K562 (cell line): ENCODE results near the gene PDIA4. TPM values are rescaled to one million over a fixed set of nuclear protein-coding genes. Genes with fewer than 3 reads are reported as not detected.
A peak's percentile ranks its signal among the peaks of the same experiment; 100 is the strongest.

Experiments used
- C11orf30 ChIP-seq: fragments of 450-650 bp; IDR thresholded peaks from 2 replicates; pipeline ENCODE4 v1.6.1; 2016; ENCODE audit warnings: low read depth, mild to moderate bottlenecking
- ELF1 ChIP-seq: fragments of 200-800 bp; sonication (Bioruptor generic); IDR thresholded peaks from 2 replicates; pipeline ENCODE4 v1.6.1; 2016; ENCODE audit warnings: missing genetic modification characterization, missing compliant biosample characterization
- FOXJ3 ChIP-seq: sonication (generic); formaldehyde crosslinking; IDR thresholded peaks from 2 replicates; pipeline ENCODE4 v1.4.0; 2020; ENCODE audit warnings: mild to moderate bottlenecking, missing genetic modification reagents
- MAZ ChIP-seq, 2 experiments: fragments of 450-650 bp in 1 of 2; sonication (generic) in 1 of 2; formaldehyde crosslinking; IDR thresholded peaks in 1 of 2; conservative IDR thresholded peaks in 1 of 2; 2 replicates each; pipeline versions ENCODE4 v1.4.0 to v1.5.0; 2020; ENCODE audit warnings: mild to moderate bottlenecking in 1 of 2, missing genetic modification reagents in 1 of 2
- MCM2 ChIP-seq: fragments of 450-650 bp; IDR thresholded peaks from 2 replicates; pipeline ENCODE4 v1.6.1; 2017; ENCODE audit warnings: low read depth, mild to moderate bottlenecking
- NELFE ChIP-seq: IDR thresholded peaks from 2 replicates; pipeline ENCODE4 v1.6.1; 2011; ENCODE audit warnings: mild to moderate bottlenecking; ENCODE audit not compliant: insufficient read depth, insufficient read length
- SMARCA5 ChIP-seq: fragments of 450-650 bp; IDR thresholded peaks from 2 replicates; pipeline ENCODE4 v1.6.1; 2016
- SP2 ChIP-seq: IDR thresholded peaks from 2 replicates; pipeline ENCODE4 v1.6.1; 2011; ENCODE audit warnings: mild to moderate bottlenecking, low read depth, low read length, moderate library complexity; ENCODE audit not compliant: poor library complexity, severe bottlenecking; ENCODE audit errors: extremely low read depth
- TFAP4 ChIP-seq: sonication (generic); formaldehyde crosslinking; IDR thresholded peaks from 2 replicates; pipeline ENCODE4 v1.8.0; 2022; ENCODE audit warnings: missing genetic modification reagents, mild to moderate bottlenecking, moderate library complexity, borderline replicate concordance
- TSC22D4 ChIP-seq: fragments of 450-650 bp; IDR thresholded peaks from 2 replicates; pipeline ENCODE4 v1.6.1; 2016; ENCODE audit warnings: missing genetic modification characterization, missing biosample characterization, control low read depth
- polyA plus RNA-seq, 8 experiments: library from polyadenylated mRNA; depleted of rRNA in 4 of 8; stranded (reverse) in 5 of 8; unstranded in 3 of 8; fragments of >200 nt; fragmentation: Nextera tagmentation in 2 of 8; fragmentation: Illumina TruSeq in 1 of 8; extraction: Ambion mirVana in 2 of 8; extraction: Trizol in 1 of 8; gene quantifications; 2 replicates each; pipeline versions ENCODE4 v1.2.1 to v1.2.3, GENCODE V29; 2011 to 2014; ENCODE audit warnings: inconsistent platforms in 1 of 8, missing spikeins in 1 of 8
- total RNA-seq, 7 experiments: library from RNA; depleted of rRNA in 6 of 7; stranded (reverse); fragments of >200 nt in 6 of 7; fragmentation: Illumina TruSeq in 2 of 7; extraction: Trizol in 2 of 7; gene quantifications; 2 replicates each; pipeline versions ENCODE4 v1.2.1 to v1.2.3, GENCODE V29; 2011 to 2021; ENCODE audit warnings: low replicate concordance in 1 of 7
- TF ChIP-seq, protein P1 (sequence below), 2 experiments: fragments of 450-650 bp in 1 of 2; sonication (generic) in 1 of 2; formaldehyde crosslinking in 1 of 2; IDR thresholded peaks; 2 replicates each; pipeline versions ENCODE4 v1.7.1 to v1.9.0; 2016 to 2022; ENCODE audit warnings: inconsistent platforms in 1 of 2, mild to moderate bottlenecking in 1 of 2, missing genetic modification reagents in 1 of 2
- TF ChIP-seq, protein P2 (sequence below): fragments of 450-650 bp; IDR thresholded peaks from one replicate; pipeline ENCODE4 v1.6.1; 2018; ENCODE audit warnings: mild to moderate bottlenecking, moderate library complexity; ENCODE audit not compliant: partially characterized antibody
- TF ChIP-seq, protein P3 (sequence below): fragments of 250-450 bp; sonication (Bioruptor Pico); IDR thresholded peaks from 2 replicates; pipeline ENCODE4 v1.8.0; 2022; ENCODE audit warnings: inconsistent platforms, mild to moderate bottlenecking, moderate library complexity, borderline replicate concordance

The PDIA4 gene
- total and polyA plus RNA-seq, 9 of the 15 experiments (the other 6 are each of a cell fraction or from before 2014, with no cell fraction given) = 9.1 to 175 (median 146) TPM

DNA sequence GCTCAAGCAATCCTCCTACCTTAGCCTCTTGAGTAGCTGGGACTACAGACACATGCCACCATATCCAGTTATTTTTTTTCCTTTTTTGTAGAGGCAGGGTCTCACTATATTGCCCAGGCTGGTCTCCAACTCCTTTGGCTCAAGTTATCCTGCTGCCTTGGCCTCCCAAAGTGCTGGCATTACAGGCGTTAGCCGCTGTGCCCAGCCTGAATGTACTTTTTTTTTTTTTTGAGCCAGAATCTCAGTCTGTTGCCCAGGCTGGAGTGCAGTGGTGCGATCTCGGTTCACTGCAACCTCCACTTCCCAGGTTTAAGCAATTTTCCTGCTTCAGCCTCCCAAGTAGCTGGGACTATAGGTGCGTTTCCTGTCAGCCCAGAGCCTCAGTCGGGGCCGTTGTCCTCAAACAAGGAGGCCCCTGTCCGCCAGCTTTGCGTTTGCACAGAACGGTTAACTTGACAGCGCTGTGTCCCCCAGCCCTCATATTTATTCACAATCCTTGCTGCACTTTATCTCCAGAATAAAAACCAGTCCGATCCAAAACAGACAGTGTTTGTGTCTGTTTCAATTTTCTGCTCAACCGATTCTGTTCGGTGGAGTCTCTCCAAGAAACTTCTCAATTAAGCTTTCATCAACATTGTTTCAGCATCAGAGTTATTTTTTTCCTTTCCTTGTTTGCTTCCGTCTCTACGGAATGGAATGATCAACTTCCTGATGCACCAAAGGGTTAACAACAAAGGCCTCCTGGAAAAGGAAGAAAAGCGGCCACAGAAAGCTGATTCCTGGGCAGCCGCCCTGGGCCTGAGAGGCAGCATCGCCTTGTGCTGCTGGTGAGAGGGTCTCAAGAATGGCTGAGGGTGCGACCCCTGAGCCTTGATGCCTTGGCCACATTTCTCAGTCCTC, 64.5 kb downstream of the PDIA4 start (continued):
- TF ChIP-seq TSC22D4 (no peak), TFAP4 (CRISPR knock-in tag) (no peak; the same call in 1 of the 2 replicates), MCM2 (no peak), FOXJ3 (no peak), MAZ (CRISPR knock-in tag; conservative IDR thresholded peaks at IDR 0.05 in 1 of 2, IDR thresholded peaks at IDR 0.05 in 1 of 2) (no peak), SMARCA5 (peak; percentile 99), SP2 (no peak), ELF1 (peak; percentile 50; the same call in 1 of the 2 replicates), C11orf30 (no peak), NELFE (no peak)
- TF ChIP-seq, protein P1, sequence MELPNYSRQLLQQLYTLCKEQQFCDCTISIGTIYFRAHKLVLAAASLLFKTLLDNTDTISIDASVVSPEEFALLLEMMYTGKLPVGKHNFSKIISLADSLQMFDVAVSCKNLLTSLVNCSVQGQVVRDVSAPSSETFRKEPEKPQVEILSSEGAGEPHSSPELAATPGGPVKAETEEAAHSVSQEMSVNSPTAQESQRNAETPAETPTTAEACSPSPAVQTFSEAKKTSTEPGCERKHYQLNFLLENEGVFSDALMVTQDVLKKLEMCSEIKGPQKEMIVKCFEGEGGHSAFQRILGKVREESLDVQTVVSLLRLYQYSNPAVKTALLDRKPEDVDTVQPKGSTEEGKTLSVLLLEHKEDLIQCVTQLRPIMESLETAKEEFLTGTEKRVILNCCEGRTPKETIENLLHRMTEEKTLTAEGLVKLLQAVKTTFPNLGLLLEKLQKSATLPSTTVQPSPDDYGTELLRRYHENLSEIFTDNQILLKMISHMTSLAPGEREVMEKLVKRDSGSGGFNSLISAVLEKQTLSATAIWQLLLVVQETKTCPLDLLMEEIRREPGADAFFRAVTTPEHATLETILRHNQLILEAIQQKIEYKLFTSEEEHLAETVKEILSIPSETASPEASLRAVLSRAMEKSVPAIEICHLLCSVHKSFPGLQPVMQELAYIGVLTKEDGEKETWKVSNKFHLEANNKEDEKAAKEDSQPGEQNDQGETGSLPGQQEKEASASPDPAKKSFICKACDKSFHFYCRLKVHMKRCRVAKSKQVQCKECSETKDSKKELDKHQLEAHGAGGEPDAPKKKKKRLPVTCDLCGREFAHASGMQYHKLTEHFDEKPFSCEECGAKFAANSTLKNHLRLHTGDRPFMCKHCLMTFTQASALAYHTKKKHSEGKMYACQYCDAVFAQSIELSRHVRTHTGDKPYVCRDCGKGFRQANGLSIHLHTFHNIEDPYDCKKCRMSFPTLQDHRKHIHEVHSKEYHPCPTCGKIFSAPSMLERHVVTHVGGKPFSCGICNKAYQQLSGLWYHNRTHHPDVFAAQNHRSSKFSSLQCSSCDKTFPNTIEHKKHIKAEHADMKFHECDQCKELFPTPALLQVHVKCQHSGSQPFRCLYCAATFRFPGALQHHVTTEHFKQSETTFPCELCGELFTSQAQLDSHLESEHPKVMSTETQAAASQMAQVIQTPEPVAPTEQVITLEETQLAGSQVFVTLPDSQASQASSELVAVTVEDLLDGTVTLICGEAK (IDR thresholded peaks at IDR 0.05) = no peak
- TF ChIP-seq, protein P1 (CRISPR knock-in tag; IDR thresholded peaks at IDR 0.05) = no peak
- TF ChIP-seq, protein P2, sequence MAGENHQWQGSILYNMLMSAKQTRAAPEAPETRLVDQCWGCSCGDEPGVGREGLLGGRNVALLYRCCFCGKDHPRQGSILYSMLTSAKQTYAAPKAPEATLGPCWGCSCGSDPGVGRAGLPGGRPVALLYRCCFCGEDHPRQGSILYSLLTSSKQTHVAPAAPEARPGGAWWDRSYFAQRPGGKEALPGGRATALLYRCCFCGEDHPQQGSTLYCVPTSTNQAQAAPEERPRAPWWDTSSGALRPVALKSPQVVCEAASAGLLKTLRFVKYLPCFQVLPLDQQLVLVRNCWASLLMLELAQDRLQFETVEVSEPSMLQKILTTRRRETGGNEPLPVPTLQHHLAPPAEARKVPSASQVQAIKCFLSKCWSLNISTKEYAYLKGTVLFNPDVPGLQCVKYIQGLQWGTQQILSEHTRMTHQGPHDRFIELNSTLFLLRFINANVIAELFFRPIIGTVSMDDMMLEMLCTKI = no peak
- TF ChIP-seq, protein P3, sequence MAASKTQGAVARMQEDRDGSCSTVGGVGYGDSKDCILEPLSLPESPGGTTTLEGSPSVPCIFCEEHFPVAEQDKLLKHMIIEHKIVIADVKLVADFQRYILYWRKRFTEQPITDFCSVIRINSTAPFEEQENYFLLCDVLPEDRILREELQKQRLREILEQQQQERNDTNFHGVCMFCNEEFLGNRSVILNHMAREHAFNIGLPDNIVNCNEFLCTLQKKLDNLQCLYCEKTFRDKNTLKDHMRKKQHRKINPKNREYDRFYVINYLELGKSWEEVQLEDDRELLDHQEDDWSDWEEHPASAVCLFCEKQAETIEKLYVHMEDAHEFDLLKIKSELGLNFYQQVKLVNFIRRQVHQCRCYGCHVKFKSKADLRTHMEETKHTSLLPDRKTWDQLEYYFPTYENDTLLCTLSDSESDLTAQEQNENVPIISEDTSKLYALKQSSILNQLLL (CRISPR knock-in tag) = no peak
